H9 (cell line): Measurements from ENCODE around the gene PGGHG. TPM values are rescaled to one million over a fixed set of nuclear protein-coding genes. Genes with fewer than 3 reads are reported as not detected.

Source experiments
- DNase-seq: peaks from one replicate; pipeline ENCODE4 v3.0.0-alpha.2; 2017
- H2AFZ ChIP-seq: one replicate; pipeline ENCODE4 v1.6.1; 2013; ENCODE audit warnings: mild to moderate bottlenecking, low read length, control low read depth, moderate library complexity
- H2AK5ac ChIP-seq: 2 replicates; pipeline ENCODE4 v1.6.1; 2013; ENCODE audit warnings: low read length, control low read depth, mixed read lengths; ENCODE audit not compliant: insufficient read length
- H2BK120ac ChIP-seq: one replicate; pipeline ENCODE4 v1.6.1; 2013; ENCODE audit warnings: low read depth, mild to moderate bottlenecking, low read length, control low read depth, inconsistent platforms; ENCODE audit not compliant: poor library complexity, severe bottlenecking
- H2BK12ac ChIP-seq: 2 replicates; pipeline ENCODE4 v1.6.1; 2013; ENCODE audit warnings: low read length, control low read depth, mixed read lengths, low read depth; ENCODE audit not compliant: insufficient read length
- H2BK15ac ChIP-seq: 2 replicates; pipeline ENCODE4 v1.6.1; 2013; ENCODE audit warnings: low read depth, low read length, control low read depth
- H2BK20ac ChIP-seq: one replicate; pipeline ENCODE4 v1.6.1; 2013; ENCODE audit warnings: low read depth, mild to moderate bottlenecking, low read length, control low read depth, inconsistent platforms; ENCODE audit not compliant: poor library complexity, severe bottlenecking
- H2BK5ac ChIP-seq: 2 replicates; pipeline ENCODE4 v1.6.1; 2013; ENCODE audit warnings: low read length, control low read depth, mixed read lengths; ENCODE audit not compliant: insufficient read length
- H3K14ac ChIP-seq: 2 replicates; pipeline ENCODE4 v1.6.1; 2013; ENCODE audit warnings: low read length, control low read depth; ENCODE audit not compliant: insufficient read depth
- H3K18ac ChIP-seq: 2 replicates; pipeline ENCODE4 v1.6.1; 2013; ENCODE audit warnings: low read depth, mild to moderate bottlenecking, mixed read lengths, low read length, control low read depth; ENCODE audit not compliant: insufficient read length
- H3K23ac ChIP-seq: 2 replicates; pipeline ENCODE4 v1.6.1; 2013; ENCODE audit warnings: low read length, control low read depth, mixed read lengths, low read depth; ENCODE audit not compliant: insufficient read length
- H3K23me2 ChIP-seq: 2 replicates; pipeline ENCODE4 v1.6.1; 2013; ENCODE audit warnings: low read depth, mild to moderate bottlenecking, mixed read lengths, low read length, control low read depth; ENCODE audit not compliant: insufficient read length, poor library complexity, severe bottlenecking
- H3K27ac ChIP-seq: 2 replicates; pipeline ENCODE4 v1.5.1; 2013; ENCODE audit warnings: low read length, control low read depth, mixed read lengths, low read depth; ENCODE audit not compliant: insufficient read length
- H3K27me3 ChIP-seq: 2 replicates; pipeline ENCODE4 v1.6.1; 2013; ENCODE audit warnings: low read length, control low read depth, inconsistent platforms; ENCODE audit not compliant: insufficient read depth
- H3K4ac ChIP-seq: 2 replicates; pipeline ENCODE4 v1.6.1; 2013; ENCODE audit warnings: low read depth, mild to moderate bottlenecking, control low read depth, inconsistent platforms, low read length, moderate library complexity
- H3K4me1 ChIP-seq: 2 replicates; pipeline ENCODE4 v1.6.1; 2013; ENCODE audit warnings: low read length, control low read depth, inconsistent platforms; ENCODE audit not compliant: insufficient read depth
- H3K4me2 ChIP-seq: 2 replicates; pipeline ENCODE4 v1.6.1; 2013; ENCODE audit warnings: low read length, control low read depth, mixed read lengths; ENCODE audit not compliant: insufficient read length, insufficient read depth
- H3K56ac ChIP-seq: 2 replicates; pipeline ENCODE4 v1.6.1; 2013; ENCODE audit warnings: low read depth, mild to moderate bottlenecking, mixed read lengths, low read length, control low read depth; ENCODE audit not compliant: insufficient read length
- H3K79me1 ChIP-seq: 2 replicates; pipeline ENCODE4 v1.6.1; 2013; ENCODE audit warnings: low read depth, mild to moderate bottlenecking, moderate library complexity, low read length, control low read depth, inconsistent platforms; ENCODE audit not compliant: insufficient read depth, poor library complexity, severe bottlenecking
- H3K79me2 ChIP-seq: 2 replicates; pipeline ENCODE4 v1.6.1; 2013; ENCODE audit warnings: low read length, control low read depth, inconsistent platforms; ENCODE audit not compliant: insufficient read depth
- H3K9ac ChIP-seq: 2 replicates; pipeline ENCODE4 v1.6.1; 2013; ENCODE audit warnings: low read length, control low read depth, mixed read lengths; ENCODE audit not compliant: insufficient read length; ENCODE audit errors: extremely low read depth
- H3K9me3 ChIP-seq: one replicate; pipeline ENCODE4 v1.6.1; 2013; ENCODE audit warnings: low read depth, low read length, inconsistent platforms; ENCODE audit not compliant: control insufficient read depth
- H3T11ph ChIP-seq: one replicate; pipeline ENCODE4 v1.6.1; 2013; ENCODE audit warnings: mild to moderate bottlenecking, low read length, control low read depth, inconsistent platforms
- H4K20me1 ChIP-seq: one replicate; pipeline ENCODE4 v1.6.1; 2013; ENCODE audit not compliant: control insufficient read depth, insufficient read length, insufficient read depth
- H4K5ac ChIP-seq: 2 replicates; pipeline ENCODE4 v1.6.1; 2013; ENCODE audit warnings: low read depth, mild to moderate bottlenecking, mixed read lengths, low read length, control low read depth; ENCODE audit not compliant: insufficient read length
- H4K8ac ChIP-seq: replicated peaks from 2 replicates; pipeline ENCODE4 v1.6.1; 2013; ENCODE audit warnings: low read length, control low read depth, mixed read lengths, low read depth; ENCODE audit not compliant: insufficient read length
- H4K91ac ChIP-seq: 2 replicates; pipeline ENCODE4 v1.6.1; 2013; ENCODE audit warnings: low read depth, mild to moderate bottlenecking, moderate library complexity, mixed read lengths, low read length, control low read depth; ENCODE audit not compliant: insufficient read length
- H3K27ac Mint-ChIP-seq, 3 experiments: 2 replicates in 2 of 3; 3 replicates in 1 of 3; pipeline ENCODE4 v1.8.0; 2020 to 2021; ENCODE audit warnings: mixed read lengths in 3 of 3, mild to moderate bottlenecking in 1 of 3, moderate library complexity in 1 of 3
- H3K27me3 Mint-ChIP-seq: 2 replicates; pipeline ENCODE4 v1.8.0; 2021; ENCODE audit warnings: low read depth, mild to moderate bottlenecking, moderate library complexity, mixed read lengths
- H3K36me3 Mint-ChIP-seq, 3 experiments: 2 replicates in 2 of 3; 3 replicates in 1 of 3; pipeline ENCODE4 v1.8.0; 2020 to 2021; ENCODE audit warnings: low read depth in 3 of 3, mixed read lengths in 3 of 3; ENCODE audit not compliant: insufficient read depth in 1 of 3
- H3K4me1 Mint-ChIP-seq, 2 experiments: 2 replicates each; pipeline ENCODE4 v1.8.0; 2020; ENCODE audit warnings: mixed read lengths in 2 of 2
- H3K4me3 Mint-ChIP-seq, 2 experiments: 2 replicates in 1 of 2; 3 replicates in 1 of 2; pipeline ENCODE4 v1.8.0; 2020 to 2021; ENCODE audit warnings: mild to moderate bottlenecking in 2 of 2, mixed read lengths in 2 of 2, moderate library complexity in 1 of 2
- H3K9me3 Mint-ChIP-seq, 2 experiments: 2 replicates in 1 of 2; 3 replicates in 1 of 2; pipeline ENCODE4 v1.8.0; 2020; ENCODE audit warnings: mild to moderate bottlenecking in 2 of 2, mixed read lengths in 2 of 2, moderate library complexity in 1 of 2
- CTCF ChIP-seq: fragments of 200-600 bp; sonication (generic); conservative IDR thresholded peaks from 3 replicates; pipeline ENCODE4 v1.8.0; 2021; ENCODE audit warnings: antibody characterized with exemption, mild to moderate bottlenecking
- WGBS: extraction: QIAGEN DNeasy Blood & Tissue Kit; methylation state at CpG from one replicate; pipeline ENCODE4 v1.1.7; 2013; ENCODE audit warnings: missing lambda C conversion rate, low lambda C conversion rate, mixed read lengths; ENCODE audit not compliant: insufficient read length; ENCODE audit errors: extremely low coverage; 5-methylcytosine and 5-hydroxymethylcytosine counted together
- total RNA-seq: library from RNA; stranded (reverse); gene quantifications from 2 replicates; pipeline ENCODE4 v1.2.1, GENCODE V29; 2021

The PGGHG gene
- total RNA-seq, 1 experiment from 2014 or later = 58.3 TPM

- no peak overlapping the region for H3K14ac ChIP-seq
- peaks cover 12% of the 10 kb centered on the region for H3K4me1 ChIP-seq
- no peak overlapping the region for H3K9ac ChIP-seq
- no peak overlapping the region for H3K4me2 ChIP-seq
- Mint-ChIP-seq H3K36me3 (no peaks in the 10 kb centered on the region), H3K9me3 (peaks cover 0 to 2% of the 10 kb centered on the region in 2 experiments; a peak in 2 of 5 replicates), H3K4me3 (no peak overlapping the region), H3K27ac (peak overlapping the region in 2 of 3 experiments; percentile 93 to 99; a peak in 2 of 7 replicates), H3K27me3 (no peaks in the 10 kb centered on the region), H3K4me1 (peaks cover 40 to 44% of the 10 kb centered on the region in 2 experiments)
- no peaks in the 10 kb centered on the region for H3K23me2 ChIP-seq
- no CpG with 5 or more reads among the region's 2 CpGs for WGBS
- no peaks in the 10 kb centered on the region for H3K27me3 ChIP-seq
- H2BK120ac ChIP-seq = no peak overlapping the region
- TF ChIP-seq CTCF = no peak
- H3K27ac ChIP-seq = no peak overlapping the region
- H4K20me1 ChIP-seq = no peaks in the 10 kb centered on the region
- H3K79me2 ChIP-seq = no peaks in the 10 kb centered on the region
- no peak overlapping the region for H2BK12ac ChIP-seq
- H3K23ac ChIP-seq = no peak overlapping the region
- H3K9me3 ChIP-seq = no peaks in the 10 kb centered on the region
- no peaks in the 10 kb centered on the region for H3K79me1 ChIP-seq
- no peak overlapping the region for H2BK20ac ChIP-seq
- H2BK5ac ChIP-seq = no peak overlapping the region
- no peak overlapping the region for H4K91ac ChIP-seq
- H2AFZ ChIP-seq = no peak overlapping the region
- H4K8ac ChIP-seq = no peak overlapping the region
- H4K5ac ChIP-seq = no peak overlapping the region
- H3K56ac ChIP-seq = no peak overlapping the region
- H3T11ph ChIP-seq = no peak overlapping the region
- H2BK15ac ChIP-seq = no peak overlapping the region
- H2AK5ac ChIP-seq = no peak overlapping the region
- DNase-seq = no peak
- H3K18ac ChIP-seq = no peak overlapping the region
- H3K4ac ChIP-seq = no peak overlapping the region
Observed at GRCh38 chr11:339963-340362, 51.0 kb downstream of the PGGHG start.
